Measurements from ENCODE around the gene GPR132. TPM values are rescaled to one million over a fixed set of nuclear protein-coding genes. Genes with fewer than 3 reads are reported as not detected.

The GPR132 gene
- total RNA-seq, 1 donor from 2014 or later, result 7.2 TPM

DNA sequence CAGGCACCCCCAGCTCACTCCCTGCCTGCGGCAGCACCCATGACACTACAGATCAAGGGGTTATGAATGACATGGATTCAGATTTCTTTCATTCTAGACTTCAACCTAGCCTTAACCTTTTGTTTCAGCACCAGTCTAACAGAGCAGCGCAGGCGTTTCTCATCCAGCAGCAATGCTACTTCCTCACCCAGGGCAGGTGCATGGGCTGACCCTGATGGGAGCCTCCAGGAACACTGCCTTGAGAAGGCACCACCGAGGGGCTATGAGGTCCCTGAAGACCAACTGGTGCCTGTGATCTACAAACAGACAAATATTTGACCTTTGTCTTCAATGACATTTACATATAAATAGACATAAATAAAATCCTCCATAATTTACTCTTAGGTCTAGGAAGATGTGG is 55.1 kb downstream of the GPR132 start:
- no peaks in the 10 kb centered on the region for H3K9me3 ChIP-seq
- intact Hi-C loops (cut with DNase I), result no loop called here
- H3K36me3 ChIP-seq, result peaks cover 37% of the 10 kb centered on the region
- H3K27ac ChIP-seq, result no peak overlapping the region
- H3K4me3 ChIP-seq, result no peak overlapping the region
- no peak for DNase-seq
- H3K4me1 ChIP-seq, result no peaks in the 10 kb centered on the region
- TF ChIP-seq, protein P1, sequence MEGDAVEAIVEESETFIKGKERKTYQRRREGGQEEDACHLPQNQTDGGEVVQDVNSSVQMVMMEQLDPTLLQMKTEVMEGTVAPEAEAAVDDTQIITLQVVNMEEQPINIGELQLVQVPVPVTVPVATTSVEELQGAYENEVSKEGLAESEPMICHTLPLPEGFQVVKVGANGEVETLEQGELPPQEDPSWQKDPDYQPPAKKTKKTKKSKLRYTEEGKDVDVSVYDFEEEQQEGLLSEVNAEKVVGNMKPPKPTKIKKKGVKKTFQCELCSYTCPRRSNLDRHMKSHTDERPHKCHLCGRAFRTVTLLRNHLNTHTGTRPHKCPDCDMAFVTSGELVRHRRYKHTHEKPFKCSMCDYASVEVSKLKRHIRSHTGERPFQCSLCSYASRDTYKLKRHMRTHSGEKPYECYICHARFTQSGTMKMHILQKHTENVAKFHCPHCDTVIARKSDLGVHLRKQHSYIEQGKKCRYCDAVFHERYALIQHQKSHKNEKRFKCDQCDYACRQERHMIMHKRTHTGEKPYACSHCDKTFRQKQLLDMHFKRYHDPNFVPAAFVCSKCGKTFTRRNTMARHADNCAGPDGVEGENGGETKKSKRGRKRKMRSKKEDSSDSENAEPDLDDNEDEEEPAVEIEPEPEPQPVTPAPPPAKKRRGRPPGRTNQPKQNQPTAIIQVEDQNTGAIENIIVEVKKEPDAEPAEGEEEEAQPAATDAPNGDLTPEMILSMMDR (IDR thresholded peaks at IDR 0.05), result no peak
- H3K27me3 ChIP-seq (ENCODE audit: low read depth), result no peaks in the 10 kb centered on the region
- no peak for ATAC-seq

DNA sequence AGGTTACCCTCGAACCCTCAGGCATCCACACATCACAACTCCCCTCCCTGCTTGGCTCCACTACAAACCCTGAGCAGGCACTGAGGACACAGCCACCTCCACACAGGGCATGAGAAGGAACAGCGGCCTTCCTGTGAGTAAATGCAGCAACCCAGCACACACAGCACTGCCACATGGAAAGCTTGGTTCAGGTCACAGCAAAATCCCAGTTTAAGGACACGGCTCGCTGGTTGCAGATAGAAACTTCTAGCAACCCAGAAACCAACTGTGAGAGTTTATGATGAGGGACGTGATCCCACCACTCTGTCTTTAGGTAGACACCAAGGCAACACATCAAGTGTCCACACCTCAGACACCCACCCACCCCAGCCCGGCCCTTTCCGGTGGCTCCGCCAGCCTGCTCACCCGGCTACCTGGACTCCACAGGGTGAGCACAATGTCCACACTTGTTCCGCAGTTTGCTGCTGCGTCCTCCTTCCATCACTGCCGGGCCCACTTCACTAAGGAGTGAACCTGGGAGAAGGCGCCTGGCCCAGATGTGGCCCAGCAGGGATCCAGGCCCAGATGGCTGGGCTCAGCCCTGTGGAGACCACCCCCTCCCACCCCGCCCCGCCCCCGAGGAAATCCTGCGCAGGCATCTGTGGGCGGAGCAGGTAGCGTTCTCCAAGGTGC is 57.5 kb downstream of the GPR132 start:
- Histone ChIP-seq H3K27ac (no peak overlapping the region), H3K9me3 (no peaks in the 10 kb centered on the region), H3K36me3 (peaks cover 37% of the 10 kb centered on the region), H3K4me3 (no peak overlapping the region), H3K27me3 (ENCODE audit: low read depth) (no peaks in the 10 kb centered on the region), H3K4me1 (no peaks in the 10 kb centered on the region)
- DNase-seq (no peak), ATAC-seq (no peak)
- TF ChIP-seq, protein P1 (IDR thresholded peaks at IDR 0.05), result no peak
- intact Hi-C loops (cut with DNase I), result no loop called here

DNA sequence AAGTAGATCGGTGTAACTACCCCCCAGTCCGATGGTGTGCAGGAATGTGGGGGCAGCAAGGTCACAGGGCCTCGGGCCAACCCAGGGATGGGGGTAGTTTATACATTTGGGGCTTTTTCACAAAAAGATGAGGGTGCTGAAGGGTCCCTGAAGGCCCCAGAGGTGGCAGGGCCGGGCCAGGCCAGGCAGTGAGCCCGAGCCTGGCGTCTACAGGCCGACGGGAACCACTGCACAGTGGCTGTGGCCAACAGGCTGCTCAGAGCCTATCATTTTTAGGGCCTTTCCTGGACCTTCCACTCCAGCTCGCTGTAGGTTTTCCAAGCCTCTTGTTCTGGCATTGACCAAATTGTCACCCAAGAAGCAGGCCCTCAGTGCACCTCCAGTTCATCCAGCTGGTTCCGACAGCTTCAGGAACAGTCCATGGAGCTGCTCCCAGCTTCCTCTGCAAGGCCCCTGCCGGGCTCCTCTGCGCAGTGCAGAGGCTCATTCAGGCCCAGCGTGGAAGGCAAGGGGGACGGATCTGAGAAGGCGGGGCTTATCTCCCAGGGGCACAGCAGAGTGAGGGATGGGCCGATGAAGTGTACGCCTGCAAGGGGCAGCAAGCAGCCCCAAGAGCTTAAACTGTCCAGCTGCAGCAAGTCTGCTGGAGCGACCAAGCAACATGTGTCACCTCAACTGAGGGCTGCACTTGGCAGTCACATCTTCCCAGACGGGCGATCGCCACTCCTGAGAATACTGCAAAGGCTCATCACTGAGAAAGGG is 58.2 kb downstream of the GPR132 start:
- TF ChIP-seq, protein P1 (IDR thresholded peaks at IDR 0.05), result no peak
- ATAC-seq (peak in 1 of 2 donors; percentile 16), DNase-seq (no peak)
- Histone ChIP-seq H3K36me3 (peaks cover 37% of the 10 kb centered on the region), H3K4me3 (no peak overlapping the region), H3K27ac (no peak overlapping the region), H3K4me1 (no peaks in the 10 kb centered on the region), H3K9me3 (no peaks in the 10 kb centered on the region), H3K27me3 (ENCODE audit: low read depth) (no peaks in the 10 kb centered on the region)
- intact Hi-C loops (cut with DNase I), result no loop called here

DNA sequence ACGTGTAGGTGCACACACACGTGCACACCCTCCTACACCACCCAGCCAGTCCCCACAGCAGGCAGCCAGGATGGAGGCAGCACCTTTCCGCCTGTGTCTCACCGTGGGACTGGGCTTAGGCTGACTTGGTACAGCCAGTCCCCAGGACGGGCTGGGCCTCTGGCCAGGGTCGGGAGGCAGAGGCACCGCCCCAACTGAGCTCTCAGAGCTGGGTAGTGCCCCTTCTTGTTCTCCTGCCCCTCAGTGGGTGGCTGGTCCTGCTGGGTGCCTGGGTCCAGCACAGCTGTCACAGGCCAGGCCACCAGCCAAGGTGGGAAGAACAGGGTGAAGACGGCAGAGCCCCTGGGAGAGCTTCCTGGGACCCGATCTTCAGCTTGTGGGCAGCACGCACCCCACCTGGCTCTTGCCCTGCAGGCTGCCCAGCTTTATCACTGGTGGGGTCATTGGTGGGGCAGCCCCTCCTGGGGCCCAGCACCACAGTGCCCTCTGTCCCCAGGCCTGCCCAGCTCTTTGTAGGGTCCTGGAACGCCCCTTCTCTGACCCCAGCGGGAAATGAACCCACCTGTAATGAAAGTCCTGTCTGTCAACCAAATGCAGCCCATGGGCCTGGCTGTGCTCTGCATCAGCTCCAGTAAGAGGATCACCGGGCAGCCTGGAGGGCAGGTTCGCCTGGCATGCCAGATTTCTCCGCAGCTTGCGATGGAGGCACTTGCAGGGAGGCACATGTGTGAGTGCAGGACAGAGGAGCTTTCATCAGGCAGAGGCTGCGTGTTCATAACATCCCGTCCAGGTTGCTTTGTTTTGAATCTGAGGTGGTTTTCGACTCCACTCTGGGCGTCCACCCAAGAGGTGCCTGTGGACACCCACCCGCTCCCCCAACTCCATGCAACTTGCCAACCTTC is 59.0 kb downstream of the GPR132 start:
- DNase-seq, result no peak
- Histone ChIP-seq H3K27ac (no peak overlapping the region), H3K4me1 (no peaks in the 10 kb centered on the region), H3K27me3 (ENCODE audit: low read depth) (no peaks in the 10 kb centered on the region), H3K4me3 (no peak overlapping the region), H3K9me3 (no peaks in the 10 kb centered on the region), H3K36me3 (peaks cover 33% of the 10 kb centered on the region)
- intact Hi-C loops (cut with DNase I), result no loop called here
- ATAC-seq, result peak; percentile 15 to 31
- TF ChIP-seq, protein P1 (IDR thresholded peaks at IDR 0.05), result no peak

DNA sequence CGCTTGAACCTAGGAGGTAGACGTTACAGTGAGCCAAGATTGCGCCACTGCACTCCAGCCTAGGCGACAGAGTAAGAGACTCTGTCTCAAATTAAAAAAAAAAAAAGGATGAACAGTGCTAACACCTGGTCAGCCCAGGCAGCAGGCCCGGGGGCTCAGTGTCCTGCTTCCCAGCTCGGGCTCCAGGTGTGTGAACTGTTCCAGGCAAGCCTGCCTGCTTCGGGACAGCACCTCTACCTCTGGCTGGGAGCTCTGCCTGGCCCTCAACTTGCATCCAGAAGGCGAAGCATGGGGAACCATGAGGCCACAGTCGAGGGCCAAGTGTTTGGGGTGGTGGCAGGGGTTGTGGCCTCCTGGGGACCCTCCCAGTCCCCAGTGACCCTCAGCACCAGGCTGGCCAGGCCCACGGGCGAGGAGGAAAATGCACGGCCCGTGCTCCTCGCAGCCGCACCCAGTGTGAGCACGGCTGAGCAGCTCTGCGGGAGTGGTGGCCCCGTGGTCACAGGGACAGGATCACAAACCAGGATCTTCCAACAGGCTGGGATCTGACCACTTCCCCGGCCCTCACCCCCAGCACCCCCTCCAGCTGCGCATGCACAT is 59.8 kb downstream of the GPR132 start:
- intact Hi-C loops (cut with DNase I), result no loop called here
- Histone ChIP-seq H3K36me3 (peaks cover 26% of the 10 kb centered on the region), H3K4me3 (no peak overlapping the region), H3K9me3 (no peaks in the 10 kb centered on the region), H3K27me3 (ENCODE audit: low read depth) (no peaks in the 10 kb centered on the region), H3K27ac (no peak overlapping the region), H3K4me1 (no peaks in the 10 kb centered on the region)
- DNase-seq, result no peak
- TF ChIP-seq, protein P1 (IDR thresholded peaks at IDR 0.05), result no peak
- ATAC-seq, result peak in 1 of 2 donors; percentile 18

All from lower lobe of right lung (tissue), 2 donors.